Measurements from ENCODE around the gene ENO2.

The ENO2 gene

GRCh38 chr12:6935371-6936193 is 21.2 kb downstream of the ENO2 start:
- DNase-seq (ENCODE audit: low read depth in 2 of 2) = peak; percentile 50 to 54

GRCh38 chr12:6936194-6936635 is 21.8 kb downstream of the ENO2 start:
- no peak overlapping the region for H3K4me3 ChIP-seq (replicated peaks in 1 of 2; ENCODE audit: low read depth in 2 of 2, low read length in 2 of 2)
- no peak for TF ChIP-seq CTCF (IDR thresholded peaks at IDR 0.05; ENCODE audit: low read depth, low read length)
- DNase-seq (ENCODE audit: low read depth in 2 of 2) = no peak

More at GRCh38 chr12:6935371-6936193, 21.2 kb downstream of the ENO2 start:
- no peak for TF ChIP-seq CTCF (IDR thresholded peaks at IDR 0.05; ENCODE audit: low read depth, low read length)
- H3K4me3 ChIP-seq (replicated peaks in 1 of 2; ENCODE audit: low read depth in 2 of 2, low read length in 2 of 2) = no peak overlapping the region

GRCh38 chr12:6936636-6937480 is 22.5 kb downstream of the ENO2 start:
- peak overlapping the region; percentile 30 to 58 for H3K4me3 ChIP-seq (replicated peaks in 1 of 2; ENCODE audit: low read depth in 2 of 2, low read length in 2 of 2)
- no peak for TF ChIP-seq CTCF (IDR thresholded peaks at IDR 0.05; ENCODE audit: low read depth, low read length)
- no peak for DNase-seq (ENCODE audit: low read depth in 2 of 2)

- peak; percentile 95 for TF ChIP-seq CTCF (IDR thresholded peaks at IDR 0.05; ENCODE audit: low read depth, low read length)
- H3K4me3 ChIP-seq (replicated peaks in 1 of 2; ENCODE audit: low read depth in 2 of 2, low read length in 2 of 2) = peak overlapping the region; percentile 30 to 58
- peak; percentile 94 to 95 for DNase-seq (ENCODE audit: low read depth in 2 of 2)
Observed at GRCh38 chr12:6937481-6938352, 23.3 kb downstream of the ENO2 start.

GRCh38 chr12:6938353-6939190 is 24.2 kb downstream of the ENO2 start:
- no peak for TF ChIP-seq CTCF (IDR thresholded peaks at IDR 0.05; ENCODE audit: low read depth, low read length)
- peak overlapping the region; percentile 5 to 58 for H3K4me3 ChIP-seq (replicated peaks in 1 of 2; ENCODE audit: low read depth in 2 of 2, low read length in 2 of 2)
- no peak for DNase-seq (ENCODE audit: low read depth in 2 of 2)
